Parathyroid adenoma (tissue), 2 donors: Measurements from ENCODE around the gene MPP1.

Experiments
- H2AFZ ChIP-seq: fragments of 300-600 bp; sonication (generic); one replicate; pipeline ENCODE4 v1.7.0; 2017; ENCODE audit warnings: antibody characterized with exemption, mild to moderate bottlenecking
- H3K27ac ChIP-seq: fragments of 300-600 bp; sonication (generic); one replicate; pipeline ENCODE4 v1.7.0; 2017
- H3K27me3 ChIP-seq: fragments of 300-600 bp; sonication (generic); one replicate; pipeline ENCODE4 v1.7.0; 2017; ENCODE audit warnings: low read length; ENCODE audit not compliant: control insufficient read depth, insufficient read depth
- H3K36me3 ChIP-seq: fragments of 300-600 bp; sonication (generic); one replicate; pipeline ENCODE4 v1.7.0; 2017; ENCODE audit warnings: low read length; ENCODE audit not compliant: control insufficient read depth, insufficient read depth
- H3K4me1 ChIP-seq: fragments of 300-600 bp; sonication (generic); one replicate; pipeline ENCODE4 v1.7.0; 2017; ENCODE audit warnings: control low read depth
- H3K4me2 ChIP-seq: fragments of 300-600 bp; sonication (generic); one replicate; pipeline ENCODE4 v1.7.0; 2017; ENCODE audit warnings: low read length
- H3K4me3 ChIP-seq: fragments of 300-600 bp; sonication (generic); one replicate; pipeline ENCODE4 v1.7.0; 2017; ENCODE audit warnings: low read depth, low read length
- H3K79me2 ChIP-seq: fragments of 300-600 bp; sonication (generic); one replicate; pipeline ENCODE4 v1.7.0; 2017; ENCODE audit warnings: control low read depth
- H3K9ac ChIP-seq: fragments of 300-600 bp; sonication (generic); one replicate; pipeline ENCODE4 v1.7.0; 2017; ENCODE audit warnings: mild to moderate bottlenecking
- H3K9me3 ChIP-seq: fragments of 300-600 bp; sonication (generic); one replicate; pipeline ENCODE4 v1.7.0; 2017; ENCODE audit warnings: low read length; ENCODE audit not compliant: control insufficient read depth
- CTCF ChIP-seq: fragments of 300-600 bp; sonication (generic); IDR thresholded peaks from one replicate; pipeline ENCODE4 v1.7.0; 2017; ENCODE audit warnings: antibody characterized with exemption, mild to moderate bottlenecking
- donor health status: primary hyperparathyroidism.

Gene MPP1

GRCh38 chrX:154813801-154814200, 8.5 kb upstream of the MPP1 start:
- Histone ChIP-seq H3K4me1 (peaks cover 2% of the 10 kb centered on the region), H3K79me2 (no peaks in the 10 kb centered on the region), H3K4me2 (no peak overlapping the region)

GRCh38 chrX:154812341-154813101, 7.2 kb upstream of the MPP1 start:
- H3K9ac ChIP-seq: no peak overlapping the region
- H3K79me2 ChIP-seq: no peaks in the 10 kb centered on the region
- H2AFZ ChIP-seq: no peak overlapping the region
- TF ChIP-seq CTCF: no peak
- H3K9me3 ChIP-seq: no peaks in the 10 kb centered on the region
- no peaks in the 10 kb centered on the region for H3K36me3 ChIP-seq
- H3K27me3 ChIP-seq: no peaks in the 10 kb centered on the region
- H3K27ac ChIP-seq: no peak overlapping the region
- no peak overlapping the region for H3K4me3 ChIP-seq
- H3K4me2 ChIP-seq: no peak overlapping the region
- H3K4me1 ChIP-seq: no peaks in the 10 kb centered on the region

More at GRCh38 chrX:154813801-154814200, 8.5 kb upstream of the MPP1 start:
- no peak overlapping the region for H3K4me3 ChIP-seq
- no peak overlapping the region for H2AFZ ChIP-seq
- H3K27ac ChIP-seq: no peak overlapping the region
- no peaks in the 10 kb centered on the region for H3K27me3 ChIP-seq
- no peaks in the 10 kb centered on the region for H3K36me3 ChIP-seq
- H3K9ac ChIP-seq: no peak overlapping the region
- no peaks in the 10 kb centered on the region for H3K9me3 ChIP-seq
- no peak for TF ChIP-seq CTCF

GRCh38 chrX:154809939-154810665, 4.8 kb upstream of the MPP1 start:
- Histone ChIP-seq H3K4me2 (no peak overlapping the region), H3K27me3 (no peaks in the 10 kb centered on the region), H3K36me3 (no peaks in the 10 kb centered on the region), H3K9ac (no peak overlapping the region), H3K27ac (no peak overlapping the region), H2AFZ (no peak overlapping the region), H3K4me1 (no peaks in the 10 kb centered on the region), H3K79me2 (no peaks in the 10 kb centered on the region), H3K4me3 (no peak overlapping the region), H3K9me3 (no peaks in the 10 kb centered on the region)
- no peak for TF ChIP-seq CTCF

- no peaks in the 10 kb centered on the region for H3K4me1 ChIP-seq
- H3K9me3 ChIP-seq: no peaks in the 10 kb centered on the region
- H3K9ac ChIP-seq: no peak overlapping the region
Observed at GRCh38 chrX:154806837-154807501, 1.7 kb upstream of the MPP1 start.

More at GRCh38 chrX:154806837-154807501, 1.7 kb upstream of the MPP1 start:
- Histone ChIP-seq H2AFZ (no peak overlapping the region), H3K27me3 (no peaks in the 10 kb centered on the region), H3K36me3 (no peaks in the 10 kb centered on the region), H3K4me3 (no peak overlapping the region), H3K4me2 (no peak overlapping the region), H3K27ac (no peak overlapping the region), H3K79me2 (no peaks in the 10 kb centered on the region)
- TF ChIP-seq CTCF: no peak
